Measurements from ENCODE around the gene LRRC4. TPM values are rescaled to one million over a fixed set of nuclear protein-coding genes. Genes with fewer than 3 reads are reported as not detected.

Gene LRRC4
- total and polyA plus RNA-seq, 10 donors = 0.78 to 43.4 (median 15.8) TPM

DNA sequence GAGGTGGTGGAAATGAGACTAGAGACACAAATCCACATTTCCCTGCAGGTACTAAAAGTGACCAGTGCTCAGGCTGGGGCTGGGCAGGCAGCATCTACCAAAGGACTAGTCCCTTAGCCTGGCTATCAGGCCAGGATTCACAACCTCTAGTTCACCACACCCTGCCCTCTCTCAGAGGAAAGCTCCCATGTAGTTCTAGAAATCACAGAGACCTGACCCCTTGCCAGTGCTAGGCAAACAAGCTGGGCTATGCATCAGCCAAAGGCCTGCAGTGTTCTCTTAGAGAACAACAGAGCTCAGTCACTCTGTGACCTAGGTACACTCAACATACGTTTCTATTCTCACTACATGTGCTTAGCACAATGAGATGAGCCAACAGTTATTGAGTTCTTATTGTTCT lies 26.7 kb upstream of the LRRC4 start:
- H3K9me3 ChIP-seq = no peaks in the 10 kb centered on the region
- H3K4me1 ChIP-seq = peaks cover 0 to 28% (median 10%) of the 10 kb centered on the region in 6 donors
- no peak overlapping the region for H3K27ac ChIP-seq
- no peak overlapping the region for H3K4me3 ChIP-seq
- peaks cover 0 to 54% (median 1%) of the 10 kb centered on the region in 6 donors for H3K36me3 ChIP-seq
- intact Hi-C loops (cut with DNase I; ENCODE audit: low total_unique reads) = no loop called here
- H3K27me3 ChIP-seq (replicated peaks in 1 of 7) = no peaks in the 10 kb centered on the region
- 82 to 93% (median 89%) methylated on average over 1 of the region's 1 CpG for WGBS, 5 donors
- DNase-seq = no peak
- TF ChIP-seq POLR2AphosphoS5 (IDR thresholded peaks at IDR 0.05) (no peak), POLR2A (IDR thresholded peaks at IDR 0.05) (no peak)
- TF ChIP-seq, protein P1, sequence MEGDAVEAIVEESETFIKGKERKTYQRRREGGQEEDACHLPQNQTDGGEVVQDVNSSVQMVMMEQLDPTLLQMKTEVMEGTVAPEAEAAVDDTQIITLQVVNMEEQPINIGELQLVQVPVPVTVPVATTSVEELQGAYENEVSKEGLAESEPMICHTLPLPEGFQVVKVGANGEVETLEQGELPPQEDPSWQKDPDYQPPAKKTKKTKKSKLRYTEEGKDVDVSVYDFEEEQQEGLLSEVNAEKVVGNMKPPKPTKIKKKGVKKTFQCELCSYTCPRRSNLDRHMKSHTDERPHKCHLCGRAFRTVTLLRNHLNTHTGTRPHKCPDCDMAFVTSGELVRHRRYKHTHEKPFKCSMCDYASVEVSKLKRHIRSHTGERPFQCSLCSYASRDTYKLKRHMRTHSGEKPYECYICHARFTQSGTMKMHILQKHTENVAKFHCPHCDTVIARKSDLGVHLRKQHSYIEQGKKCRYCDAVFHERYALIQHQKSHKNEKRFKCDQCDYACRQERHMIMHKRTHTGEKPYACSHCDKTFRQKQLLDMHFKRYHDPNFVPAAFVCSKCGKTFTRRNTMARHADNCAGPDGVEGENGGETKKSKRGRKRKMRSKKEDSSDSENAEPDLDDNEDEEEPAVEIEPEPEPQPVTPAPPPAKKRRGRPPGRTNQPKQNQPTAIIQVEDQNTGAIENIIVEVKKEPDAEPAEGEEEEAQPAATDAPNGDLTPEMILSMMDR (IDR thresholded peaks at IDR 0.05 in 8 of 11, conservative IDR thresholded peaks at IDR 0.05 in 3 of 11) = no peak

DNA sequence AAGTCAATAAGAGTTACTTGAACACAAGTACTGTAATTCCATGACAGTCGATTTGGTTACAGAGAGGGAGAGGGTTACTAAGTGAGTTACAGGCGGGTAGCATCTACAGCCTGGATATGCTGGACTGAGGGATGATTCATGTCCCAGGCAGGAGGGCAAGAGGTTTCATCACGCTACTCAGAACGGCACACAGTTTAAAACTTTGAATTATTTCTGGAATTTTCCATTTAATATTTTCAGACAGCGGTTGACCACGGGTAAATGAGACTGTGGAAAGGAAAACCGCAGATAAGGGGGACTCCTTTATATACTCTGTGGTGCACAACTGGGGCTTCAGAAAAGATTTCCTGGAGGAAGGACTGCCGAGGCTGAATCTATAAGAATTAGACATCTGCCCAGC lies 25.7 kb upstream of the LRRC4 start:
- no peak overlapping the region for H3K4me3 ChIP-seq
- H3K36me3 ChIP-seq = peaks cover 0 to 50% (median 1%) of the 10 kb centered on the region in 6 donors
- H3K27ac ChIP-seq = no peak overlapping the region
- no peaks in the 10 kb centered on the region for H3K27me3 ChIP-seq (replicated peaks in 1 of 7)
- H3K9me3 ChIP-seq = no peaks in the 10 kb centered on the region
- DNase-seq = no peak
- H3K4me1 ChIP-seq = peaks cover 0 to 38% (median 18%) of the 10 kb centered on the region in 6 donors
- TF ChIP-seq POLR2AphosphoS5 (IDR thresholded peaks at IDR 0.05) (no peak), POLR2A (IDR thresholded peaks at IDR 0.05) (no peak)
- TF ChIP-seq, protein P1 (IDR thresholded peaks at IDR 0.05 in 8 of 11, conservative IDR thresholded peaks at IDR 0.05 in 3 of 11) = no peak
- WGBS, 5 donors = 82 to 93% (median 91%) methylated on average over 8 of the region's 8 CpGs
- intact Hi-C loops (cut with DNase I; ENCODE audit: low total_unique reads) = no loop called here

DNA sequence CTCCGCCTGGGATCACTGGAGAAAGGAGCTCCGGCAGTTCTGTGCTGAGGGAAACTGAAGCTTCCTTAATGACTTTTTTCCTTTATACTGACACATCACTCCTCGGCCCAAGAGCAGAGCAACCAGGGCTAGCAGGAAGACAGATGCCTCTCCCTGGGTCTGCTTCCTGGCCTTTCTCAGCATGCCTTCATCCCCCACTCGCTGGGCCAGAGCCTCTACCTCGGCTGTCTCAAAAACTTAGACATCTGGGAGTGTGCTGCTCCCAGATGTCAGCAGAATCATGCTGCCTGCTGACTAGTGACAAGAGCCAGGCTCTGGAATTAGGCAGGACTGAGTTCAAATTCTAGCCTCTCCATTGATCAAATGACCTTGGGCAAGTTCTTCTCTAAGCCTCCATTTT lies 24.4 kb upstream of the LRRC4 start:
- no peak overlapping the region for H3K4me3 ChIP-seq
- intact Hi-C loops (cut with DNase I; ENCODE audit: low total_unique reads) = no loop called here
- no peak for DNase-seq
- no peak overlapping the region for H3K27ac ChIP-seq
- no peaks in the 10 kb centered on the region for H3K9me3 ChIP-seq
- 78 to 94% (median 86%) methylated on average over 5 of the region's 5 CpGs for WGBS, 5 donors
- H3K4me1 ChIP-seq = peaks cover 0 to 38% (median 18%) of the 10 kb centered on the region in 6 donors
- no peaks in the 10 kb centered on the region for H3K27me3 ChIP-seq (replicated peaks in 1 of 7)
- H3K36me3 ChIP-seq = peaks cover 0 to 43% (median 1%) of the 10 kb centered on the region in 6 donors
- TF ChIP-seq, protein P1 (IDR thresholded peaks at IDR 0.05 in 8 of 11, conservative IDR thresholded peaks at IDR 0.05 in 3 of 11) = no peak
- no peak for TF ChIP-seq POLR2AphosphoS5 (IDR thresholded peaks at IDR 0.05)
- no peak for TF ChIP-seq POLR2A (IDR thresholded peaks at IDR 0.05)

DNA sequence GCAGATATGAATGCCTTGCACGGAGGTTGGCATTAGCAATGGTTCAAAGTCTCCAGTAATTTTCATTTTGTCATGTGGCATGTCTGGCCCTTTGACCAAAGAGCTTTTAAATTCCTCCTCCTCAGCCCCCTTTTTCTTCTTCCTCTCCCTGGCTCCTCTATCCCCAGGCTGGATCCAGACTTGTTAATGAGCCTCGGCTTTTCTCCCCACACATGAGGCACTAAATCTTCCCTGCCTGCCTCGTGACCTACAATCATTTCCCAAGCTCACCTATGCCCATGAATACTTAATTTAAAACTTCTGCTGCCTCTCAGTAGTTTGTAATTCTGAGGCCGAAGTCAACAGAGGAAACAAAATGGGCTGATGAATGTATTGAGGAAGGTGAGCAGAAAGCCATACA lies 23.3 kb upstream of the LRRC4 start:
- intact Hi-C loops (cut with DNase I; ENCODE audit: low total_unique reads) = no loop called here
- no peak for TF ChIP-seq POLR2A (IDR thresholded peaks at IDR 0.05)
- DNase-seq = no peak
- no peak overlapping the region for H3K27ac ChIP-seq
- peaks cover 0 to 31% (median 16%) of the 10 kb centered on the region in 6 donors for H3K4me1 ChIP-seq
- H3K9me3 ChIP-seq = no peaks in the 10 kb centered on the region
- no peak overlapping the region for H3K4me3 ChIP-seq
- peaks cover 0 to 35% (median 1%) of the 10 kb centered on the region in 6 donors for H3K36me3 ChIP-seq
- H3K27me3 ChIP-seq (replicated peaks in 1 of 7) = no peaks in the 10 kb centered on the region
- 96 to 99% (median 96%) methylated on average over 4 of the region's 4 CpGs for WGBS, 5 donors

DNA sequence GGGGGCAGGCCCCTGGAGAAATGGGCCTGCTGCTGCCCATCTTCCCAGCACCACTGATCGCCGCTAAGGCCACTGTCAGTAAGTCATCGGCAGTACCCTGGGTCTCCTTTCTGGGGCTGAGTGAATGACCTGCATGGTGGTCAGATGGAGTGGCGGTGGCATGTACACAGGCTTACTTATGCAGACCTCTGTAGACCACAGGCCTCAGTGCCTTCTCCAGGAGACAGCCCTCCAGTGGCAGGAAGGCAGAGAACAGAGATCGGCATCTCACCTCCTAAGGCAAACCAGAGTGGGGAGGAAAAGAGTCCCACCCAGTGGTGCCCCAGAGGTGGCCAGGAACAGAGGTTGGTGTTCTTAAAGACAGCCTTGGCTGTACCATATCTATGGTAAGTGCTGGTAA lies 22.8 kb upstream of the LRRC4 start:
- intact Hi-C loops (cut with DNase I; ENCODE audit: low total_unique reads) = no loop called here
- H3K9me3 ChIP-seq = no peaks in the 10 kb centered on the region
- H3K36me3 ChIP-seq = peaks cover 0 to 35% (median 1%) of the 10 kb centered on the region in 6 donors
- H3K27ac ChIP-seq = no peak overlapping the region
- H3K4me3 ChIP-seq = no peak overlapping the region
- no peak for DNase-seq
- 94 to 100% (median 97%) methylated on average over 4 to 5 of the region's 5 CpGs for WGBS, 5 donors
- H3K4me1 ChIP-seq = peaks cover 0 to 26% (median 12%) of the 10 kb centered on the region in 6 donors
- H3K27me3 ChIP-seq (replicated peaks in 1 of 7) = no peaks in the 10 kb centered on the region
- TF ChIP-seq, protein P1 (IDR thresholded peaks at IDR 0.05 in 8 of 11, conservative IDR thresholded peaks at IDR 0.05 in 3 of 11) = no peak
- TF ChIP-seq POLR2AphosphoS5 (IDR thresholded peaks at IDR 0.05) (no peak), POLR2A (IDR thresholded peaks at IDR 0.05) (no peak)

All from spleen (tissue), 11 donors.